GM18508 (cell line): Measurements from ENCODE around the gene GLS2.
"Not testable (repeated sequence)": the region's sequence is repeated elsewhere in the genome, so short reads cannot be mapped to it uniquely, and the experiment has no call there.

Experiments used
- ATAC-seq: cut with Tn5 transposase; IDR thresholded peaks from one replicate; pipeline ENCODE4 v1.9.1; 2021; ENCODE audit warnings: moderate number of reproducible peaks; ENCODE audit not compliant: insufficient read depth, unreplicated experiment

GLS2 gene

GRCh38 chr12:56448860-56449621 lies 38.9 kb downstream of the GLS2 start, which contains the start of gene TIMELESS:
Gene TIMELESS, minus strand, starts transcription at chr12:56449426. Its CDS starts 15,256 bp downstream, at chr12:56434170.
- peak; percentile 50 for ATAC-seq

GRCh38 chr12:56443208-56443607 lies 44.8 kb downstream of the GLS2 start:
- not testable (repeated sequence) for ATAC-seq

- ATAC-seq, result no peak
These were observed 50.4 kb downstream of the GLS2 start for GRCh38 chr12:56437430-56438176.

- ATAC-seq, result no peak
These were observed 53.1 kb downstream of the GLS2 start for GRCh38 chr12:56434828-56435227.

- no peak for ATAC-seq
These were observed 56.1 kb downstream of the GLS2 start for GRCh38 chr12:56431850-56432249.

GRCh38 chr12:56431288-56431687 lies 56.7 kb downstream of the GLS2 start:
- ATAC-seq, result no peak

GRCh38 chr12:56425940-56426438 lies 62.0 kb downstream of the GLS2 start:
- no peak for ATAC-seq

- ATAC-seq, result no peak
These were observed 62.8 kb downstream of the GLS2 start for GRCh38 chr12:56425193-56425592.
